GM18517 (cell line): Measurements from ENCODE around the gene VRK3.
"Not testable (repeated sequence)": the region's sequence is repeated elsewhere in the genome, so short reads cannot be mapped to it uniquely, and the experiment has no call there.

ENCODE experiments used
- ATAC-seq: cut with Tn5 transposase; IDR thresholded peaks from one replicate; pipeline ENCODE4 v1.9.1; 2021; ENCODE audit warnings: mild to moderate bottlenecking, moderate library complexity; ENCODE audit not compliant: unreplicated experiment

The VRK3 gene

GRCh38 chr19:49958144-49958543 is 67.0 kb downstream of the VRK3 start:
- not testable (repeated sequence) for ATAC-seq

- ATAC-seq, result no peak
These were observed 67.8 kb downstream of the VRK3 start for GRCh38 chr19:49957262-49957915.

- no peak for ATAC-seq
These were observed 69.1 kb downstream of the VRK3 start for GRCh38 chr19:49956115-49956495.

- no peak for ATAC-seq
These were observed 70.2 kb downstream of the VRK3 start for GRCh38 chr19:49954933-49955332.

GRCh38 chr19:49954092-49954829 is 70.9 kb downstream of the VRK3 start:
- no peak for ATAC-seq

GRCh38 chr19:49953416-49953815 is 71.8 kb downstream of the VRK3 start:
- ATAC-seq, result no peak

GRCh38 chr19:49952906-49953305 is 72.3 kb downstream of the VRK3 start:
- ATAC-seq, result no peak

- no peak for ATAC-seq
These were observed 72.7 kb downstream of the VRK3 start for GRCh38 chr19:49952479-49952836.

GRCh38 chr19:49951806-49952478 is 73.2 kb downstream of the VRK3 start:
- no peak for ATAC-seq

- ATAC-seq, result no peak
These were observed 74.1 kb downstream of the VRK3 start for GRCh38 chr19:49950956-49951526.

- no peak for ATAC-seq
These were observed 74.6 kb downstream of the VRK3 start for GRCh38 chr19:49950590-49950948.

- no peak for ATAC-seq
These were observed 75.2 kb downstream of the VRK3 start for GRCh38 chr19:49949742-49950589.

- ATAC-seq, result no peak
These were observed 78.8 kb downstream of the VRK3 start for GRCh38 chr19:49946415-49946814.

GRCh38 chr19:49944567-49944966 is 80.6 kb downstream of the VRK3 start:
- ATAC-seq, result not testable (repeated sequence)

- ATAC-seq, result no peak
These were observed 84.7 kb downstream of the VRK3 start for GRCh38 chr19:49940482-49940791.

GRCh38 chr19:49939721-49940481 is 85.3 kb downstream of the VRK3 start:
- ATAC-seq, result no peak

GRCh38 chr19:49938662-49939061 is 86.5 kb downstream of the VRK3 start:
- no peak for ATAC-seq

- ATAC-seq, result no peak
These were observed 87.3 kb downstream of the VRK3 start for GRCh38 chr19:49937750-49938381.

GRCh38 chr19:49936549-49936948 is 88.6 kb downstream of the VRK3 start:
- ATAC-seq, result no peak

- no peak for ATAC-seq
These were observed 91.5 kb downstream of the VRK3 start for GRCh38 chr19:49933643-49934042.
